Heart right ventricle (tissue), 16 donors: ENCODE data around the gene ABR. TPM values are rescaled to one million over a fixed set of nuclear protein-coding genes. Genes with fewer than 3 reads are reported as not detected.
A peak's percentile ranks its signal among the peaks of the same experiment; 100 is the strongest.
"Not testable (repeated sequence)": the region's sequence is repeated elsewhere in the genome, so short reads cannot be mapped to it uniquely, and the experiment has no call there.

ENCODE experiments used
- ATAC-seq, 8 donors: fragments of 200-7000 bp; cut with Tn5 transposase; one replicate each; pipeline ENCODE4 v1.9.1; 2020; ENCODE audit warnings: mild to moderate bottlenecking in 8 of 8, moderate library complexity in 8 of 8, moderate number of reproducible peaks in 1 of 8
- DNase-seq, 2 donors: peaks; one replicate each; pipeline ENCODE4 v3.0.0-alpha.2; 2020
- H3K27ac ChIP-seq, 10 donors: fragments of 200-600 bp; sonication (generic) in 2 of 10; one replicate each; pipeline versions ENCODE4 v1.5.0 to v1.8.0; 2020 to 2022; ENCODE audit warnings: mild to moderate bottlenecking in 3 of 10
- H3K27me3 ChIP-seq, 7 donors: fragments of 200-600 bp; one replicate each; pipeline ENCODE4 v1.8.0; 2021 to 2022; ENCODE audit warnings: mild to moderate bottlenecking in 2 of 7
- H3K36me3 ChIP-seq, 9 donors: fragments of 200-600 bp; sonication (generic) in 1 of 9; one replicate each; pipeline versions ENCODE4 v1.5.0 to v1.8.0; 2020 to 2022; ENCODE audit warnings: mild to moderate bottlenecking in 2 of 9
- H3K4me1 ChIP-seq, 9 donors: fragments of 200-600 bp; sonication (generic) in 1 of 9; one replicate each; pipeline versions ENCODE4 v1.5.0 to v1.8.0; 2020 to 2022; ENCODE audit warnings: mild to moderate bottlenecking in 4 of 9
- H3K4me3 ChIP-seq, 10 donors: fragments of 200-600 bp; sonication (generic) in 2 of 10; one replicate each; pipeline versions ENCODE4 v1.5.0 to v1.8.0; 2020 to 2022; ENCODE audit warnings: mild to moderate bottlenecking in 7 of 10, moderate library complexity in 2 of 10
- H3K9me3 ChIP-seq, 11 donors: fragments of 200-600 bp in 10 of 11; sonication (generic) in 2 of 11; one replicate each; pipeline versions ENCODE4 v1.5.0 to v1.8.0; 2013 to 2022; ENCODE audit warnings: mild to moderate bottlenecking in 2 of 11, control low read depth in 1 of 11, moderate library complexity in 1 of 11
- WGBS, 2 donors: extraction: QIAGEN DNeasy Blood & Tissue Kit; methylation state at CpG; one replicate each; pipeline ENCODE4 v1.1.7; 2013; ENCODE audit warnings: inconsistent platforms in 1 of 2; 5-methylcytosine and 5-hydroxymethylcytosine counted together
- intact Hi-C, 10 donors: fragments of 100-400 bp; cut with DNase I; formaldehyde crosslinking; loops; one replicate each; pipeline versions ENCODE4 v1.11.1 to v1.14.2; 2022
- polyA plus RNA-seq, 2 donors: library from polyadenylated mRNA; stranded (reverse); fragments of 200-250 nt; gene quantifications; one replicate each; pipeline ENCODE4 v1.2.3, GENCODE V29; 2013
- total RNA-seq, 10 donors: library from RNA; stranded (reverse); fragmentation: NEBNext Ultra II Directional in 3 of 10; extraction: Animal tissue kit (Norgen Biotek cat#: 25700) in 3 of 10; gene quantifications; one replicate each; pipeline versions ENCODE4 v1.2.1 to v1.2.4, GENCODE V29; 2021 to 2023
- TF ChIP-seq, protein P1 (sequence below), 9 donors: fragments of 200-600 bp; sonication (generic) in 2 of 9; IDR thresholded peaks; one replicate each; pipeline versions ENCODE4 v1.5.0 to v1.8.0; 2021 to 2022; ENCODE audit warnings: antibody characterized with exemption in 9 of 9, mild to moderate bottlenecking in 5 of 9, moderate library complexity in 1 of 9
- donor health status: Arrhythmogenic right ventricular cardiomyopathy.
- donor health status: ischemic (EF 13 %, LVEDD 7.1; RV severe dilation, severe dysfunction).
- donor health status: healthy with polysubstance abuse.
- donor health status: DM: no; HTN: yes; CAD: no.
- donor health status: DM: no; HTN: no; CAD: no.
- donor health status: ischemic (EF 25% LVEDD 6.9; RV normal size, moderate dysfunction).
- donor health status: ischemic (EF 25% LVEDD 5.7; RV mildly dilated, moderate dysfunction).
- donor health status: healthy.
- donor health status: DM: yes; HTN: yes; CAD: no.
- donor health status: Ischemic cardiomyopathy.
- donor health status: ischemic (EF 35%, LVEDD 5.7; RV mildly dilated, moderate dysfunction).
- donor health status: nonischemic (EF 11% LVEDD 7.7; RV severe dilation, severe dysfunction).
- donor health status: DM: yes; HTN: yes; CAD: no.
- donor health status: PGD.
- donor health status: ischemic (EF 29% LVEDD 5.4; RV normal size, mild dysfunction).
- donor health status: nonischemic (EF 23%, LVEDD 6.1; RV moderate dilation, normal function).

ABR gene
- total and polyA plus RNA-seq, 12 donors = 49.1 to 173 (median 143) TPM

DNA sequence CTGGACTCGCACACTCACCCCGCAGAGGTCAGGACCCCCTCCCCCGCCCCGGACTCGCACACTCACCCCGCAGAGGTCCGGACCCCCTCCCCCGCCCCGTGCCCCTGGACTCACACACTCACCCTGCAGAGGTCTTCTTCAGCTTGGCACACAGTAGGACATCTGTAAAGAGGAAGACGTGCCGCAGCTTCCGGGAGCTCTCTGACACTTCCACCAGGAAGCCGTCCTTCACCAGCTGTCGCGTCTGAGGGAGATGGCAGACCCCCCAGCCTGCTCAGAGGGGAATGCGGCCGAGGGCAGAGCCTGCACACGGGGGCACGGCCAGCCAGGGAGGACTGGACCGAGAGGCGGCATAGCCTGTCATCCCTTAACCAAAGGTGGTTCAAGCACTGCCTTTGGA, 109.9 kb downstream of the ABR start:
- ATAC-seq (no peak), DNase-seq (no peak)
- Histone ChIP-seq H3K36me3 (peaks cover 0 to 87% (median 55%) of the 10 kb centered on the region in 9 donors), H3K27me3 (no peaks in the 10 kb centered on the region), H3K4me1 (peaks cover 0 to 21% (median 6%) of the 10 kb centered on the region in 9 donors), H3K4me3 (no peak overlapping the region), H3K9me3 (peaks cover 0 to 13% (median 0%) of the 10 kb centered on the region in 11 donors), H3K27ac (no peak overlapping the region)
- TF ChIP-seq, protein P1, sequence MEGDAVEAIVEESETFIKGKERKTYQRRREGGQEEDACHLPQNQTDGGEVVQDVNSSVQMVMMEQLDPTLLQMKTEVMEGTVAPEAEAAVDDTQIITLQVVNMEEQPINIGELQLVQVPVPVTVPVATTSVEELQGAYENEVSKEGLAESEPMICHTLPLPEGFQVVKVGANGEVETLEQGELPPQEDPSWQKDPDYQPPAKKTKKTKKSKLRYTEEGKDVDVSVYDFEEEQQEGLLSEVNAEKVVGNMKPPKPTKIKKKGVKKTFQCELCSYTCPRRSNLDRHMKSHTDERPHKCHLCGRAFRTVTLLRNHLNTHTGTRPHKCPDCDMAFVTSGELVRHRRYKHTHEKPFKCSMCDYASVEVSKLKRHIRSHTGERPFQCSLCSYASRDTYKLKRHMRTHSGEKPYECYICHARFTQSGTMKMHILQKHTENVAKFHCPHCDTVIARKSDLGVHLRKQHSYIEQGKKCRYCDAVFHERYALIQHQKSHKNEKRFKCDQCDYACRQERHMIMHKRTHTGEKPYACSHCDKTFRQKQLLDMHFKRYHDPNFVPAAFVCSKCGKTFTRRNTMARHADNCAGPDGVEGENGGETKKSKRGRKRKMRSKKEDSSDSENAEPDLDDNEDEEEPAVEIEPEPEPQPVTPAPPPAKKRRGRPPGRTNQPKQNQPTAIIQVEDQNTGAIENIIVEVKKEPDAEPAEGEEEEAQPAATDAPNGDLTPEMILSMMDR (IDR thresholded peaks at IDR 0.05) = no peak
- intact Hi-C loops = loop anchor here in 1 of 10 donors (5.0 kb wide), 1 partner anchor 37 kb away; no protein-coding TSS in a partner anchor
- 92 to 95% methylated on average over 21 of the region's 21 CpGs for whole genome bisulfite sequencing, 2 donors

DNA sequence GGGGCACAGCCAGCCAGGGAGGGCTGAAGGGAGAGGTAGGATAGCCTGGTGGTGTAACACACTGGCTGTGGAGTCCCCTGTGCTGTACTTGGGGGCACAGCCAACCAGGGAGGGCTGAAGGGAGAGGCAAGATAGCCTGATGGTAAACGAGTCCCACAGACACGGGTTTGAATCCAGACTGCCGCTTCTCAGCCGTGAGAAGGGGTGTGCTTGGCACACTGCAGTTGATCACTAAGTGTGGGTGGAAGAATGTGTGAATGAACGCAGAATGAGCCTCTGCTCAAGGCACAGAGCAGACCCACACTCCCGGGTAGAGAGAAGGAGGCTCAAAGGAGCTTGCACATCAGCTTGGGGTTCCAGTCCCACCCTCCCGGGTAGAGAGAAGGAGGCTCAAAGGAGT, 111.4 kb downstream of the ABR start:
- DNase-seq (no peak), ATAC-seq (peak in 1 of 8 donors; percentile 12)
- intact Hi-C loops = loop anchor here in 1 of 10 donors (5.0 kb wide), 1 partner anchor 39 kb away; no protein-coding TSS in a partner anchor
- Histone ChIP-seq H3K36me3 (peaks cover 0 to 81% (median 53%) of the 10 kb centered on the region in 9 donors), H3K27me3 (no peaks in the 10 kb centered on the region), H3K9me3 (peaks cover 0 to 13% (median 0%) of the 10 kb centered on the region in 11 donors), H3K4me3 (no peak overlapping the region), H3K27ac (peak overlapping the region in 1 of 10 donors; percentile 59), H3K4me1 (peaks cover 0 to 15% (median 0%) of the 10 kb centered on the region in 9 donors)
- TF ChIP-seq, protein P1 (IDR thresholded peaks at IDR 0.05) = no peak
- 97 to 98% methylated on average over 7 of the region's 7 CpGs for WGBS, 2 donors

DNA sequence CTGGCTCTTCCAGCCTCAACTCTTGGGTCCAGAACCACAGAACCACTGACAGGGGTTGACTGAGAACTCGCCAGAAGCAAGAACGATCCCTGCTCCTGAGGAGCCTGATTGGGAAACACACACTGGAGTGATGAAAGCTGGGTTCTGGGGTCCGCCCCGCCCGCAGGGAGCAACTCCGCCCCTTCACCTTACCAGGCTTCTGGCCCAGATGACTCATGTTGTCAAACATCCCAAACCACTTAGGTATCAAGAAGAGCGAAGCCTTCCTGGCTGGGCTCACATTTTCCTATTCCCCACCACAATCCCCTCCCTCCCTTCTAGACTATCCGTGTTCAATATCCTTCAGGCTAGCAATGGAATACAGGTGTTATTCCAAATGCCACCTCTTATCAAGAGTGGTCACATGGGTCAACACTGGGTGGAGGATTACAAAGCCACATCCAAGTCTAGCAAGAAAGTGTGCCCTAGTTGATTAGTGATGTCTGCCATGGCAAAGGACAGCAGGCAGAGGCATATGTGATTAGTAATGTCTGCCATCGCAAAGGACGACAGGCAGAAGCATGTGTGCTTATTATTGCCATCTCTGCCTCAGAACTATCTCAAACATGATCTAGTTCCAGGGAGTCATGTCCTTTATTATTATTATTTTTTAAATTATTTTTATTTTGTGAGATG, 112.4 kb downstream of the ABR start:
- H3K27me3 ChIP-seq = no peaks in the 10 kb centered on the region
- H3K4me1 ChIP-seq = peaks cover 0 to 15% (median 0%) of the 10 kb centered on the region in 9 donors
- ATAC-seq = peak; percentile 78 to 95 (median 90)
- WGBS, 2 donors = 59 to 73% methylated on average over 10 of the region's 10 CpGs
- H3K4me3 ChIP-seq = no peak overlapping the region
- peaks cover 0 to 79% (median 50%) of the 10 kb centered on the region in 9 donors for H3K36me3 ChIP-seq
- intact Hi-C loops = loop anchor here in 1 of 10 donors (5.0 kb wide), 1 partner anchor 40 kb away; no protein-coding TSS in a partner anchor
- H3K27ac ChIP-seq = peak overlapping the region in 5 of 10 donors; percentile 19 to 59 (median 39)
- TF ChIP-seq, protein P1 (IDR thresholded peaks at IDR 0.05) = no peak
- peaks cover 0 to 13% (median 0%) of the 10 kb centered on the region in 11 donors for H3K9me3 ChIP-seq
- peak; percentile 52 to 55 for DNase-seq

DNA sequence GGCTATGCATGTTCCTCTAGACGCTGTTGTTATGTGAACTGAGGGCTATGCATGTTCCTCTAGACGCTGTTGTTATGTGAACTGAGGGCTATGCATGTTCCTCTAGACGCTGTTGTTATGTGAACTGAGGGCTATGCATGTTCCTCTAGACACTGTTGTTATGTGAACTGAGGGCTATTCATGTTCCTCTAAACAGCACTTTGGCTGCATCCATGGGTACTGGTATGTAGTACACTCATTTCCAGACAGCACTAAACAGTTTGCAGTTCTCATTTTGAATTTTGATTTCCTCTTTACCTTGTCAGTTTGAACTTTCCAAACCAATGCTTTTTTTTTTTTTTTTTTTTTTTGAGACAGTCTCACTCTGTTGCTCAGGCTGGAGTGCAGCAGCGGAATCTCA, 114.4 kb downstream of the ABR start:
- H3K4me1 ChIP-seq = peaks cover 0 to 15% (median 0%) of the 10 kb centered on the region in 9 donors
- peaks cover 0 to 13% (median 0%) of the 10 kb centered on the region in 11 donors for H3K9me3 ChIP-seq
- peaks cover 0 to 78% (median 40%) of the 10 kb centered on the region in 9 donors for H3K36me3 ChIP-seq
- DNase-seq, ATAC-seq, H3K4me3 ChIP-seq, H3K27ac ChIP-seq, H3K27me3 ChIP-seq: not testable (repeated sequence)
- intact Hi-C loops = loop anchor here in 1 of 10 donors (5.0 kb wide), 1 partner anchor 42 kb away; no protein-coding TSS in a partner anchor
- 48 to 50% methylated on average over 2 of the region's 4 CpGs for WGBS, 2 donors
